ENCODE results near the gene C20orf173.

DNA sequence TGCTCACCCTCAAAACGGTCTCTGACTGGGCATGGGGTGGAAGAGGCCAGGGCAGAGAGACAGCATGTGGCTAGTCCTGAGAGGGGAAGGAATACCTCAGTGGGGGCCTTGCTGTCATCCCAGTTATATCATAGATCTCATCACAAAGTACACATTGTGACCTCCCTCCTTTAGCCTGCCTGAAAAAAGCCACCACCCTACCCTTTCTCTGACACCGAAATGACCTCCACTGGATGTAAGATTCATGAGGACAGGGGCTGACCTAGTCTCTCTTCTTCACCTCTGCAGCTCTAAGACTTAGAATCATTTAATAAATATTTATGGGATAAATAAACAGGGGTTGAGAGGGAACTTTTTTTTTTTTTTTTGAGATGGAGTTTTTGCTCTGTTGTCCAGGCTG is at the start of gene C20orf173:
- TF ChIP-seq, protein P1, sequence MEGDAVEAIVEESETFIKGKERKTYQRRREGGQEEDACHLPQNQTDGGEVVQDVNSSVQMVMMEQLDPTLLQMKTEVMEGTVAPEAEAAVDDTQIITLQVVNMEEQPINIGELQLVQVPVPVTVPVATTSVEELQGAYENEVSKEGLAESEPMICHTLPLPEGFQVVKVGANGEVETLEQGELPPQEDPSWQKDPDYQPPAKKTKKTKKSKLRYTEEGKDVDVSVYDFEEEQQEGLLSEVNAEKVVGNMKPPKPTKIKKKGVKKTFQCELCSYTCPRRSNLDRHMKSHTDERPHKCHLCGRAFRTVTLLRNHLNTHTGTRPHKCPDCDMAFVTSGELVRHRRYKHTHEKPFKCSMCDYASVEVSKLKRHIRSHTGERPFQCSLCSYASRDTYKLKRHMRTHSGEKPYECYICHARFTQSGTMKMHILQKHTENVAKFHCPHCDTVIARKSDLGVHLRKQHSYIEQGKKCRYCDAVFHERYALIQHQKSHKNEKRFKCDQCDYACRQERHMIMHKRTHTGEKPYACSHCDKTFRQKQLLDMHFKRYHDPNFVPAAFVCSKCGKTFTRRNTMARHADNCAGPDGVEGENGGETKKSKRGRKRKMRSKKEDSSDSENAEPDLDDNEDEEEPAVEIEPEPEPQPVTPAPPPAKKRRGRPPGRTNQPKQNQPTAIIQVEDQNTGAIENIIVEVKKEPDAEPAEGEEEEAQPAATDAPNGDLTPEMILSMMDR (IDR thresholded peaks at IDR 0.05; ENCODE audit: borderline replicate concordance, extremely low read depth, low read length, poor library complexity, severe bottlenecking) = no peak
- no peak for TF ChIP-seq EZH2 (IDR thresholded peaks at IDR 0.05; ENCODE audit: borderline replicate concordance, low read depth, low read length, severe bottlenecking)
